Mucosa of descending colon (tissue), 3 donors: ENCODE measurements around the gene DLGAP5. TPM values are rescaled to one million over a fixed set of nuclear protein-coding genes. Genes with fewer than 3 reads are reported as not detected.

Experiments
- ATAC-seq: fragments of 200-7000 bp; cut with Tn5 transposase; one replicate; pipeline ENCODE4 v1.9.1; 2020; ENCODE audit warnings: mild to moderate bottlenecking, moderate library complexity
- DNase-seq, 3 donors: peaks; one replicate each; pipeline ENCODE4 v3.0.0-alpha.2; 2020
- H3K36me3 ChIP-seq: fragments of 200-600 bp; one replicate; pipeline ENCODE4 v1.8.0; 2021; ENCODE audit warnings: low read depth, mild to moderate bottlenecking
- H3K4me1 ChIP-seq: fragments of 200-600 bp; one replicate; pipeline ENCODE4 v1.8.0; 2021; ENCODE audit warnings: low read depth, mild to moderate bottlenecking
- H3K4me3 ChIP-seq: fragments of 200-600 bp; one replicate; pipeline ENCODE4 v1.8.0; 2021; ENCODE audit warnings: mild to moderate bottlenecking
- H3K9me3 ChIP-seq: fragments of 200-600 bp; one replicate; pipeline ENCODE4 v1.8.0; 2021; ENCODE audit warnings: mild to moderate bottlenecking
- CTCF ChIP-seq: fragments of 200-600 bp; IDR thresholded peaks from one replicate; pipeline ENCODE4 v1.8.0; 2022; ENCODE audit warnings: antibody characterized with exemption, mild to moderate bottlenecking
- intact Hi-C, 2 donors: fragments of 100-400 bp; cut with DNase I in 1 of 2; cut with micrococcal nuclease in 1 of 2; formaldehyde crosslinking; loops; one replicate each; pipeline versions ENCODE4 v1.11.0 to v1.11.1; 2022; cut with DNase I, micrococcal nuclease
- total RNA-seq, 3 donors: library from RNA; stranded (reverse); fragmentation: NEBNext Ultra II Directional in 2 of 3; extraction: Animal tissue kit (Norgen Biotek cat#: 25700) in 2 of 3; gene quantifications; one replicate each; pipeline versions ENCODE4 v1.2.1 to v1.2.4, GENCODE V29; 2021 to 2023
- donor health status: DM: no; HTN: no; CAD: no; lungs with moderate emphysema.
- donor health status: DM: no; HTN: no; CAD: no.
- donor health status: DM: no; HTN: yes; CAD: no.

The DLGAP5 gene
- total RNA-seq, 3 donors from 2014 or later: 2.0 to 13.7 (median 3.3) TPM

GRCh38 chr14:55117803-55118441, 73.5 kb downstream of the DLGAP5 start:
- intact Hi-C loops: no loop called here
- no peak overlapping the region for H3K4me3 ChIP-seq
- ATAC-seq (no peak), DNase-seq (no peak)
- peaks cover 4% of the 10 kb centered on the region for H3K36me3 ChIP-seq
- no peak for TF ChIP-seq CTCF
- H3K9me3 ChIP-seq: no peaks in the 10 kb centered on the region
- peaks cover 42% of the 10 kb centered on the region for H3K4me1 ChIP-seq

- Histone ChIP-seq H3K36me3 (no peaks in the 10 kb centered on the region), H3K4me3 (no peak overlapping the region), H3K4me1 (peaks cover 38% of the 10 kb centered on the region), H3K9me3 (no peaks in the 10 kb centered on the region)
- DNase-seq (peak in 2 of 3 donors; percentile 56 to 60), ATAC-seq (peak; percentile 85)
- intact Hi-C loops: no loop called here
- no peak for TF ChIP-seq CTCF
Measured at GRCh38 chr14:55116246-55117030, 74.9 kb downstream of the DLGAP5 start.

GRCh38 chr14:55115861-55116245, 75.5 kb downstream of the DLGAP5 start:
- DNase-seq: no peak
- Histone ChIP-seq H3K9me3 (no peaks in the 10 kb centered on the region), H3K4me3 (no peak overlapping the region), H3K4me1 (peaks cover 32% of the 10 kb centered on the region), H3K36me3 (no peaks in the 10 kb centered on the region)
- ATAC-seq: no peak
- TF ChIP-seq CTCF: no peak
- intact Hi-C loops: no loop called here

- ATAC-seq: no peak
- Histone ChIP-seq H3K4me1 (peaks cover 28% of the 10 kb centered on the region), H3K9me3 (no peaks in the 10 kb centered on the region), H3K4me3 (no peak overlapping the region), H3K36me3 (no peaks in the 10 kb centered on the region)
- no peak for DNase-seq
- intact Hi-C loops: no loop called here
- TF ChIP-seq CTCF: no peak
Measured at GRCh38 chr14:55115460-55115859, 75.9 kb downstream of the DLGAP5 start.

- TF ChIP-seq CTCF: no peak
- H3K4me3 ChIP-seq: no peak overlapping the region
- peaks cover 24% of the 10 kb centered on the region for H3K4me1 ChIP-seq
- H3K9me3 ChIP-seq: no peaks in the 10 kb centered on the region
- DNase-seq (no peak), ATAC-seq (peak; percentile 47)
- intact Hi-C loops: no loop called here
- H3K36me3 ChIP-seq: no peaks in the 10 kb centered on the region
Measured at GRCh38 chr14:55114720-55115119, 76.7 kb downstream of the DLGAP5 start.
